OCI-LY1 (cell line): ENCODE results near the gene HM13.

Experiments used
- CTCF ChIP-seq: fragments of 200-600 bp; sonication (generic), shearing (Covaris generic); IDR thresholded peaks from 2 replicates; pipeline ENCODE4 v1.5.1; 2017; ENCODE audit warnings: mild to moderate bottlenecking, antibody characterized with exemption, low read length, moderate library complexity, mixed read lengths
- EZH2 ChIP-seq: fragments of 200-600 bp; sonication (generic), shearing (Covaris generic); IDR thresholded peaks from 2 replicates; pipeline ENCODE4 v1.8.0; 2017; ENCODE audit warnings: borderline replicate concordance, mixed run types, mild to moderate bottlenecking, antibody characterized with exemption, low read length, moderate library complexity, mixed read lengths

- TF ChIP-seq CTCF (no peak), EZH2 (no peak)
Measured at GRCh38 chr20:31523361-31524283, 9.4 kb downstream of the HM13 start.
